HG02943 (cell line): ENCODE data around the gene LRRN2.

Experiments used
- ATAC-seq: cut with Tn5 transposase; IDR thresholded peaks from one replicate; pipeline ENCODE4 v1.9.1; 2021; ENCODE audit warnings: mild to moderate bottlenecking, low read depth, moderate library complexity; ENCODE audit not compliant: unreplicated experiment

The LRRN2 gene

DNA sequence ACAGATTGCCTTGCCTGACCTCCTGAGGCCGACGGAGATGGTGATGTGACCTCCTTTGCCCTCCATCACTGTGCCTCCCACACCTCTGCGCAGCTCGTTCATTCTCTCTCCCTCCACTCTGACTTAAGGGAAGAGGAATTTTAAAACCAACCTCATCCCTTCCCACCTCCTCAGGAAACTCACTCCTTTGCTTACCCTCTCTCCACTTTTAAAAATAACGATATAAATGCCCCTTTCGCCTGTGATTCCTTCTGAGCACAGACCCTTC lies 21.2 kb downstream of the LRRN2 start:
- ATAC-seq, result no peak

DNA sequence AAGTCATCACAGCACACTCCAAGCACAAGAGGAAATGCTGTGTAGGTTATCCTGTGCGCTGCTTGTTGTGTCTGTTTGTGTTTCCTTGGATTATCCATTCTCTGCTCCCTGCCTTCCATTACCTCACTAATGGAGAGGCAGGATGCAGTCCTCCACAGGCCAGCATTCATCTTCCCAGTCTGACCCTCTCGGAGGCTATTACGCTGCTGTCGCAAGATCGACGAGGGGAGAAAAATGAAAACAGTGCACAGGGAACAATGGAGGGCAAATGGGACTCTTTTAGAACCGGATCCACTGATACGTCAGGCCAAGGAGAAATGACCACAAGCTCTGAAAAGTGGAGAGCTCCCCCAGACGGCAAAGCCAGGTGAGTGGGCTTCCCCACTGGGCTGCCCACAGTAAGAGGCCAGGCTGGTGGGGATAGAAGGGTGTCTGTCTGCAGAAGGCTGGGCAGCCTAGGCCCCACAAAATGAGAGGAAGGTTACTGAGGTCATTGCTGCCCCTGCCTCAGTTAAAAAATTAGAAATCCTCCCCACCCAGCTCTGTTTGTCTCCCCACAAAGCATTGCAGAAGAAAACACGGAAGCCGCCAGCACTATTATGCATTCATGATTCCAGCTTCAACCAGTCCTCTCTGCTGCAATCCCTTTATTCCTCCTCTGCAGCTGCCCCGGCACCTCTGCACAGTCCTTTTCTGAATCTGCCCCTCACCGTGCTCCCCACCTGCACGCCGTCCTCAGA lies 21.7 kb downstream of the LRRN2 start:
- ATAC-seq, result no peak

DNA sequence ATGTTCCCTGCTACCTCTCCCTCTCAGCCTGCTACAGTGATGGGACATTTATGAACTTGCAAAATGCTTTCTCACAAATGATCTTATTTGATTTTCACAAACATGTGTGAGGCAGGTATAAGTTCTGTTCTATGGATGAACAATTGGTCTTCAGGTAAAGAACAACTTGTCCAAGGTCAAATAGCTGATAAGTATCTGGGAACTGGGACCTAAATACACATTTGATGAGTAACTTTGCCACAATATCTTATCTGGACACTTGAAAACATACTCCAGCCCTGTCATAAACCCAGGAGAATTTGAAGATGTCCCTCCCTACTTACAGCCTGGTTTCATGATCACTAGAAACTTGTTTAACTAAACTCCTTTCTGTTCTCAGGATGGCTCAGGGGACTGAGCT lies 23.0 kb downstream of the LRRN2 start:
- no peak for ATAC-seq

DNA sequence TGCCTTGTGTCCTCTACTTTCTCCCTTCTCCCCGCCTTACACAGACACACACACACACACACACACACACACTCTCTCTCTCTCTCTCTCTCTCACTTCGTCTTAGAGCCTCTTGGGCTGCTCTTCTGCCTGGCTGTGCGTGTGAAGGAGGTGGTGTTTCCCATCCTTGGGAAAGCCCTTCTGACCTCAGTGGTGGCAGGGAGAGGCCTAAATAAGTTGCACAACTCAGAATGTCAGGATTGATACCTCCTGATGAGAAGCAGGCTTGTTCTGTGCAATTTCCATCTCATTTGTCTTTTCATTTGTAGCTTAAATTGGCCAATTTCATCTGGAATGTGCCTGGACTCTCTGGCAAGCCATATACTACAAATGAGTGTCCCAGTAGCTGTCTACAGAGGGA lies 25.0 kb downstream of the LRRN2 start:
- ATAC-seq, result no peak

DNA sequence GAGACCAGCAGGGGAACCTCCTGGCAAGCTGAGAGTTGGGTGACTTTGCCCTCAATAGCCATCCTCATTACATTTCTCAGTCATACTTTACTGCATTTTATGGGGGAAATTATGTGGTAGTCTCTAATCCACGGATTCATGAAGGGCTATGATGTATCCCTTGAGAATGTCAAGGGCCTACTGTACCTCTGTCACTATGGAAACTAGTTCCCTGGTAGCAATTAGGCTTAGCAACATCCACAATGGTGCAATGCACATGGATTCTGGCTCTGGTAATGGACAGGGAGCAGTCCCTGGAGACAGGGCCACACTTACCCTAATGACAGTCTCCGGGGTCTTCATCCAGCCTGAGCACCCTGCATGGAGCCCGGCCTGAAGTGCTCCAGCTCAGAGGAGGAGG lies 26.5 kb downstream of the LRRN2 start:
- ATAC-seq, result no peak

DNA sequence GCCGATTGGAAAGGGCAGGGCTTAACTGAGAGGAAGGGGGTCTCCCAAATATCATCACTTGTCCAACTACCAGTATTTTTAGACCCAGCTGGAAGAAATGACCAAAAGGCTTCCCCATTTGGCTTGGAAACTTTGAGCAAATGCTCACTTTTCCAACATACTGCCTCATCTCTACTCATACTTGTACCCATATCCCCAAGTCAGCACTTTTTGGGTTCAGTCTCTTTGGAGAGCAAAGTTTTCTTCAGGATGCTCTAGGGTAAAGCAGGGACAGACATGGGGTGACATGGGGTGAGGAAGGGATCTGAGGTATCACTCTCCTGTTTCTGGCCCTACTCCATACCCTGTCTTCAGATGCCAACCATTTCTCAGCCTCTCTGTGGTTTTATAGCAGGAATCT lies 27.2 kb downstream of the LRRN2 start:
- ATAC-seq, result no peak

DNA sequence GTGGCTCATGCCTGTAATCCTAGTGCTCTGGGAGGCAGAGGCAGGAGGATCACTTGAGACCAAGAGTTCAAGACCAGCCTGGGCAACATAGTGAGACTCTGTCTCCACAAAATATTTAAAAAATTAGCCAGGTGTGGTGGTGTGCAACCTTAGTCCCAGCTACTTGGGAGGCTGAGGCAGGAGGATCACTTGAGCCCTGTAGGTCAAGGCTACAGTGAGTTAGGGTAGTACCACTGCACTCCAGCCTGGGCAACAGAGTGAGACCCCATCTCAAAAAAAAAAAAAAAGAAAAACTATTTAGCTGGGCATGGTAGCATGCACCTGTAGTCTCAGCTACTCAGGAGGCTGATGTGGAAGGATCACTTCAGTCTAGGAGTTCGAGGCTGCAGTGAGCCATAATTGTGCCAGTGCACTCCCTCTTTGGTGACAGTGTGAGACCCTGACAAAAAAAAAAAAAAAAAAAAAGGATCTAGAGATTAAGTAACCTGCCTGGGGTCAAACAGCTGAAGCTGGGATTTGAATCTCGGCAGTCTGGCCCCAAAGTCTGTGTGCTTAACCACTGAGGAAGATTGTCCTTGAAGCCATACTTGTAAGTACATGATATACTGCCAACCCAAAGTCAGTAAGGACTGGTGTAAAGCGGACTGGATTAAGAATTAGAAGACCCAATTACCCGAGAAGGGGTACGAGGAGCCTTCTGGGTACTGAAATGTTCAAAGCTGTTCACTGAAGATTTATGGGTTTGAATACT lies 31.8 kb downstream of the LRRN2 start:
- no peak for ATAC-seq

DNA sequence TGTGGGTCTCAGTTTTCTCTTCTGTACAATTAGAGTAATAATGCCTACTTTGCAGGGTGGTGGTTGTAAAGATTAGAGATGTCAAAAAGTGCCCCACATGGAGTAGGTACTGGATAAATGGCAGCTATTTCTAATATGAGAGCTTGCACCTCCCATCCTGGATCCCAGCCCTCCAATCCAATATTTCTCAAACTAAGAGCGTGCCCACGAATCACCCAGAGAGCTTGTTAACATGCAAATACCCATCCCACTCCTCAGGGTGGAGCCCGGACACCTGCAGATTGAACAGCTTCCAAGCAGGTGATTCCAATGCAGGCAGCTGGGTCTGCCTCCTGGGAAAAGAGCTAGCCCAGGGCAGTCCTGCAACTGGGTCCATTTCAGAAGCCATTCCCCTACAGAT lies 33.0 kb downstream of the LRRN2 start:
- ATAC-seq, result no peak

DNA sequence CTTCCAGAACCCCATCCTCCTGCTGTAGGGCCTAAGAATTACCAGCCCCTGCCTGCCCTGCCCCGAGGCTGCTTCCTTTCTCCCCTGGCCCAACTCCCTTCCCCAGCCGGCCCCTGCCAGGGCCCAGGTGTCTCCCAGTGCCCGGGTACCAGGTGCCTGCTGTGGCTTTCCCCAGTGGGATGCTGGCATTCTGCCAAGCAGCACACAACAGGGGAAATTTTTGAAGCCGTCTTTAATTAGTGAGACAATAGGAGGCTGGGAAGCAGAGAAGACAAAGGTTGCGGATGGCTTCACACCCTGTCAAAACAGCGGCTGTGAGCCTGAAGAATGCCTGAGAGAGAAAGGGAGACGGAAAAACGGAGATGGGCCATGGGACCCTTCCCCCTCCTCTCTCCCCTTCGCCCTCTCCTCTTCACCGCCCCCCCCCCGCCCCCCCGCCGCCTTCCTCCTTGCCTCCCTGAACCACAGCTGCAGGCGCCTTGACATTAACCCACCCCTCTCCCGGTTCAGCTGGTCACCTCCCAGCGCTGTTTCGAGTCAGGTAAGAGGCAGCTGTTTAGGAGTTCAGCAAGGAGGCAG lies 33.6 kb downstream of the LRRN2 start:
- ATAC-seq, result no peak

DNA sequence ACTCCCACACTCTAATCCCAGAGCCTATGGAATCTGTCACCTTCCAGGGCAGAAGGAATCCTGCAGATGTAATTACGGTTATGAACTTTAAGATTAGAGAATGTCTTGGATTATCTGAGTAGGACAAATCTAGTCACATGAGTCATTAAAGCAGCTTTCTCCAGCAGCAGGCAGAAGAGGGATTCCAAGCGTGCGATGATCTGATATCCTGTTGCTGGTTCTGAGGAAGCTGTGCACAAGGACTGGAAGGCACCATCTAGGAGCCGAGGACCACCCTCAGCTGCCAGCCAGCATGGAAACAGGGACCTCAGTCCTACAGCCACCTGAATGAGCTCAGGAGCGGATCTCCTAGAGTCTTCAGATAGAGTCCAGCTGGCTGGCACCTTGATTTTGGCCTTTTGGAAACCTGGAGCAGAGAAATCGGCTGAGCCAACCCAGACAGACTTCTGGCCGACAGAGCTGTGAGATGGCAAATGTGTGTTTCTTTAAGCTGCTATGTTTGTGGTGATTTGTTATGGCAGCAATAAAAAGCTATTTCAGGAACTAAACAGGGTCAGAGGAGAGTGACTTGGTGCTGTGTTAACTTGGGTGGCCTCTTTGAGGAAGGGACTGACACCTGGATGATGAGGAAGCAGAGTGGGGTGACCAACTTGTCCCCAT lies 34.5 kb downstream of the LRRN2 start:
- ATAC-seq, result no peak

DNA sequence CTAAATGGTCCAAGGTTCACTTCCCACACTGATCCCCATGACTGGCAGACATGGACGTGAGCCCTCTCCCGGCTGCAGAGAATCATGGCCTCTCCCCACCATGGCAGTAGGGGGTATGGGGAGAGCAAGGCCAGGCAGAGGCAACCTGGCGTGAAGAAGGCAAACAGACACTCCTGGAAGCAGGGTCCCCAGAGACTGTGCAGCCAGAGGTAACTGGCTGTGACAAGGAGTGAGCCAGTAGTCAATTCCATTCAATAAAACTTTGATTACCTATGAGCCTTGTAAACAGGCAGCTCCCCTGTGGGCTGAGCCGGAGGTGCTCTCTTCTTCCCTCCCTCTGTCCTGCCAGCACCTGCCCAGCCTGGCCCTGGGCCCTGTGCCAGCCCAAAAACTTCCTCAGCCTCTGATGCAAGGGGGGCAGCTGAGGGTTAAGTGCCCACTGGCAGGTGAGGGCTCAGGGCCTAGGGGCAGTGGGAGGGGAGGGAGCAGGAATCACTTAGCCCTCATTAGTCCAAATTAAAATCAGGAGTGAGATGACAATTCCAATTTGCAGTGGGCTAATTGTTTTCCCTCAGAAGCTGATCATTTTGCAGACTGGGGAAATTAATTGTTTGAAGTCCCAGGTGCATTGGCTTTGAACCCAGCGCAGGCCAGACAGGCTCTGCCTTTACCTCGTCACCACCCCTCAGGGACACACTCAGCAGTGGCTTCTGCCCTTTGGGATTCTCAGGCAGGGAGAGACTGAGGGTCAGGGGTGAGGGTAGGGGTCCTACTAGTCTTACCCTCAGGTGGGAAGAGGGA lies 35.6 kb downstream of the LRRN2 start:
- ATAC-seq, result no peak

DNA sequence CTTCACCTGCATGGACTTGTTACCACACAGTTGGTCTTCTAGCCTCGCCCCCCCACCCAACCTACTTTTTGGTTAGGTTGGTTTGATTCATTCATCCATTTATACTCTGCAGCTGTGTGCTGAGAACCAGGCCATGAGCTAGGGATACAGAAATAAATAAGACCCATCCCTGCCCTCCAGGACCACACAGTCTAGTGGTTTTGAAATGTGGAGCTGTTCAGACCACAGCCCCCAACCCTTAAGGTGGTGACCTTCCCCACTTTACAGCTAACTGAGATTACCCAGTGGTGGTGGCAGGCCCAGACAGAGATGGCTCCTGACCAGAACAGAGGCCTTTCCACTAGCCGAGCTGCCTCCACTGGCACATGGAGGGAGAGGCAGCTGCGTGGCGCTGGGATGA lies 37.0 kb downstream of the LRRN2 start:
- ATAC-seq, result no peak

DNA sequence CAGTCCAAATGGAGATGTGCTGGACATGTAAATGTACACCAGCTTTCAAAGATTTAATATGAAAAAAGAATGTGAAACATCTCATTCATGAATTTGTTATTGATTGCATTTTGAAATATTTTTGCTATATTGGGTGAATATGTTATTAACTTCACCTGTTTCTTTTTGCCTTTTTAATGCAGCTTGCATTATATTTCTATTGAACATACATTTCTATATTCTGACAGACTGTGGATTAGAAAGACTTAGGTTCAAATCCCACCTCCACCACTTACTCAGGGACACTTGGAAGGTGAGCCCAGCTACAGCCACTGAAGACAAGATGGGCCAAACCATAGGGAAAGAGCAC lies 37.8 kb downstream of the LRRN2 start:
- no peak for ATAC-seq

DNA sequence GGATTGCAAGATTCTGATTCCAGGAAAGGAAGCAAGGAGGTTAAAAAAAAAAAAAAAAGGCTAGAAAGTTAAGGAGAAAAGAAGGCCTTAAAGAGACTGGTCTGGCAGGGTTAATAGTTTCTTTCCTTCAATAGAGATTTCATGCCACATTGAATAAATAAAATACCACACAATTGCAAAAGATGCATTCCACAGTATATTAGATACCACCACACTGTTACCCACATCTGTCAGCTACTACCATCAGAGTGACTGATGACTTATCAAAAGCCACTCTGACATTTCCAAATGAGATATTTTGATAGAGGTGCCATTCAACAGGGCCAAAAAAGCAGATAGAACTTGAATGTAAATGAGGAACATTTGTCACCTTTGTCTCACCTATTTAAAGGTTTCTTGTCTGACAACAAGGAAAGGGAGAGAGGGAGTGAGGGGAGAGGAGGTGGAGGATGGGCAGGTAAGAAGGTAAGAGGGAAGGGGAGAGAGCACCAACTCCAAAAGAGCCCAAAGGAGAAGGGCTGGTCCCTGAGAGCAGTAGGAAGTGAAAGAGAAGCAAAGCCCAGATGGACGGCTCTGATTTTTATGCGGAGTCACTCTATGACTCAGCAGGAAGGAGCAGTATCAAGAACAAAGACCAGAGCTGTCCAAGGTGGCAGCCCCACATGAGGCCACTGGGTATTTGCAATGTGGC lies 38.3 kb downstream of the LRRN2 start:
- no peak for ATAC-seq

DNA sequence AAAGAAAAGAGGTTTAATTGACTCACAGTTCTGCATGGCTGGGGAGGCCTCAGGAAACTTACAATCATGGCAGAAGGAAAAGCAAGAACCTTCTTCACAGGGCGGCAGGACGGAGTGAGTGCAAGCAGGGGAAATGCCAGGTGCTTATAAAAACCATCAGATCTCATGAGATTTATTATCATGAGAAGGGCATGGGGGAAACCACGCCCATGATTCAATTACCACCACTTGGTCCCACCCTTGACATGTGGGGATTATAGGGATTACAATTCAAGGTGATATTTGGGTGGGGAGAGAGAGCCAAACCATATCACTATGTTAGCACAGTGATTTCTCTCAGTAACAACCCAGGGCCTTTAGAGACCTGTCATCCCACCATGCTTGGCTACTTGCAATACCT lies 39.9 kb downstream of the LRRN2 start:
- no peak for ATAC-seq

DNA sequence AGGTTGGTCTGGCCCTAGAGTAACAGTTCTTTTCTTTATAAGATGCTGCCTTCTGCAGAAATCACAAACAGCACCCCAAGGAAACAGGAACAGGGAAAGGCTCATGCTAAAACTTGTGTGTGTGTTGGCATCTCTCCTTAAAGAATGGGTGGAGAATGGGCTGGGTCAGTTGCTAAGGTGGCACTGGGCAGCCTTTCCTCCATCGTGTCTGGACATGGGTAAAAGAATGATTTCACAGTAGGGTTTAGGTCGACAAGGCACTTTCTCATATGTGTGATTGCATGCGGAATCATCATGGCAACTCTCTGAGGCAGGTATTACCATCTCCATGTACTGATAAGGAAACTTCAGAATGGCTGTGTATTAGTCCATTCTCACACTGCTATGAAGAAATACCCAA lies 40.3 kb downstream of the LRRN2 start:
- ATAC-seq, result no peak

DNA sequence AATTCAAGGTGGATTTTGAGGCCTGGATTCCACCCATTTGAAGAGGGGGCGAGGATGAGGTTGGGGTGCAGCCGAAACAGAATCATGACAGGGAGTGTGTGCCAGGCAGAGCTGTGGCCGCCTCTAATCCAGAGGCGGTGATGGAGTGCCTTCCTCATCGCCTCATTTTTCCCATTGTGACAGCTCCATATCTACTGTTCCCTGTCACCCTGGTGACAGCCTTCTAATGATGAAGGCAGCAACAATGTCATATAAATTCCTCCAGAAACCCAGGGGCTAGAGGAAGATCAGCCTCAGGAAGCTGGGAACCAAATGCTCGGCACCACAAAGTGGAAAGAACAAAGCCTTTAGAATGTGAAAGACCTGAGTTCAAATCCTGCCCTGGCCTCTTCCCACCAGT lies 42.0 kb downstream of the LRRN2 start:
- ATAC-seq, result no peak

DNA sequence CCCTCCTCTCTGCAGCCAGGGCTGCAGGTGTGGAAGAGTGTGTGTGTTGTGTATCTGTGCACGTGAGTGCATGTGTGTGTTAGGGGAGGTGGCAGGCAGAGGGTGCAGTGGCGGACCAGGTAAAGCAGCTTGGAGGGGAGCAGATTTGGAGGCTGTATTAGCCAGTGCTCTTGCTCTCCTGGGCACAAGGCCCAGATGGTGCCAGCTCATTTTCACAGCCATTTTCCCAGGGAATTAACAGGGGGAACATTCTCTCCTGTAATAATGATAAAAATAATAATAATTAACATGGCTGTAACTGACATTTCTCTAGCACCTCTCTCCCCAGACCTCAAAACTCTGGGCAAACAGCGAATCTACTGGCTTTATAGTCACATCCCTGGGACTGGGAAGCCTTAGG lies 43.6 kb downstream of the LRRN2 start:
- ATAC-seq, result no peak

DNA sequence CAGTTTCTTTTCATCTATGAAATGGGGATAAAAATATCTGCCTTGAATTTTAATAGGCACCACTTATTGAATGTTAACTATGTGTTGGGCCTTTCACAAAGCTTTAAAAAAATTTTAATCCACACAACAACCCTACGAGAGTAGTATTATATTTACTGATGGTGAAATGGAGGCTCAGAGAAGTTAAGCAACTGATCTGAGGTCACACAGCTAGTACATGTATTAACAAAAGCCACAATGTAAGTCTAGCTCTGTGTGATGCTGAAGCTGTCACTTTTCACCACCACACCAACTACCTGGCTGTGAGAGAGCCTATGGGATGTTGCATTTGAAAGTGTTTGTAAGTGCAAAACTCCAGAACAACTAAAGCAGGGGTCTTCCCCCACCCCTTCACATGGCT lies 44.1 kb downstream of the LRRN2 start:
- ATAC-seq, result no peak

DNA sequence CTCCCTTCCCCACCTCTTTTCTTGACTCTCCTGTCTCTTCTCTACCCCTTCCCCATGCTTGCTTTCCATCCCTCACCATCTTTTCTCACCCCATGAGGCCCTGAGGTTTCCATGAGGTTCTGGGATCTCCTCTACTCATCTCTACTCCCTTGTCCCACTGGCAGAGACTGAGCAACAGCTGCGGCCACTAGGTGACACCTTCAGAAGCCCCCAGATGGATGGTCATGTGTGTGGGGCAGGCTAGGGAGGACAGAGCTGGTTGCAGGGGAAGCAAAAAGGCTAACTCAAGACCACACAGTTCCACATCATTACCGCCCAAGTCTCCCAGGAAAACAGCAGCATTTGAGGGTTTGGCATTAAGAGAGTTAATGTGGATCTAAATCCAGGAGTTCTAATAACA lies 45.0 kb downstream of the LRRN2 start:
- ATAC-seq, result no peak
